HG03439 (cell line): ENCODE results near the gene CDH23.

Experiments used
- ATAC-seq: cut with Tn5 transposase; IDR thresholded peaks from one replicate; pipeline ENCODE4 v1.9.1; 2021; ENCODE audit warnings: mild to moderate bottlenecking, moderate library complexity; ENCODE audit not compliant: unreplicated experiment

The CDH23 gene

DNA sequence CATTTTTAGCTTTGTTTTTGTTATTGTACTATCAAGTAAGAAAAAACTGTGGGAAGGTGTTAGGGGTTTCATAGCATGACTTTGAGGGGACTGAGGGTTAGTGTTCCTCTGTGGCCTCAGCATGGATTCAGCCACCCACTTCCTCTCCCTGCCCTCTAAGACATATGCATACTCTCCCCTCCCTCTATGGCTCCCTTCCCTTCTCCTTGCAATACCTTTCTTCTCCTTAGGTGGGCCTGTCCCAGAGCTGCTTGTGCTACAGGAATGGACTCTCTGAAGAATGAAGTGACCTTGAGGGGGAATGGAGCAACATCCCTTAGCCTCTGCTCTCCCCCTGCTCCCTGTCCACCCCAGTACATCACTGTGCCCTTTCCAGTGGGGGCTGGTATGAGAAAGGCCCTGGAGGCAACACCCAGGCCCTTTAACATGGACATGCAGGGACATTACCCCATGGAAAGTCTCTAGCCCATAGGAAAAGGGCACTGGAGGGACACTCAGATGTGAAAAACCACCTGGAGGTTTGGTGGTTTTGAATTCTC is 22.4 kb downstream of the CDH23 start:
- no peak for ATAC-seq

DNA sequence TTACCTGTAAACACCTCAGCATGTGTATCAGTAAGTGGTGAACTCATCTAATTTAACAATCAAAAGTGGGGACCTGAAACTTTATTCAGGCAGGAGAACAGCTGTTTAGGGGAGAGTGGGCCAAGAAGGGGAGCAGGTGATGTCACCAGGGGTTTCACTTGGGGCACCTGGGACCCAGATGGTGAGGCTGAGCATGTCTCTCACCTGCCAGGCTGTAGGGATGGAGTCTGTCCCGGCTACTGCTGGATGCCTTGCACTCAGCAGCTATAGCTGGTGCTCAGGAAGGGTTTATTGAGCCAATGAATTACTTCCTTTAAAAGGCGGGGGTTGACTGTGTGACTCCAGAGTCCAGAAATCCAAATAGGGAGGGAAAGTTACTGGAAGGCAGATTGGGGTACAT is 23.0 kb downstream of the CDH23 start:
- ATAC-seq, result no peak

DNA sequence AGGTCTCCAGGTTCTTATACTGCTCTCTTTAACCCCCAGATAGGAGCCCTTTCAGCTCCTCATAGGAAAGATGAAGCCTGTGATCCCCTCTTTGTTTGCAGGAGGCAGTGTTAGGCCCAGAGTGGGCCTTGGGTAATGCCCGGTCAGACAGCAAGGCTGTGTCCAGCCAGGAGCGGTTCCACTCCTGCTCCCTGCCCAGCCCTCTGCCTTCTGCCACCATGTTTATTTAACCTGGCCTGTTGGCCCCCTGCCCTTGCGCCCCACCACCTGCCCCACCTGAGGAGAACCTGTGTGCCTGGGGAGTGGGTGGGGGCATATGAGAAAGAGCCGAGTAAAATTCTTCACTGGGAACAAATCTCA is 24.3 kb downstream of the CDH23 start:
- no peak for ATAC-seq

DNA sequence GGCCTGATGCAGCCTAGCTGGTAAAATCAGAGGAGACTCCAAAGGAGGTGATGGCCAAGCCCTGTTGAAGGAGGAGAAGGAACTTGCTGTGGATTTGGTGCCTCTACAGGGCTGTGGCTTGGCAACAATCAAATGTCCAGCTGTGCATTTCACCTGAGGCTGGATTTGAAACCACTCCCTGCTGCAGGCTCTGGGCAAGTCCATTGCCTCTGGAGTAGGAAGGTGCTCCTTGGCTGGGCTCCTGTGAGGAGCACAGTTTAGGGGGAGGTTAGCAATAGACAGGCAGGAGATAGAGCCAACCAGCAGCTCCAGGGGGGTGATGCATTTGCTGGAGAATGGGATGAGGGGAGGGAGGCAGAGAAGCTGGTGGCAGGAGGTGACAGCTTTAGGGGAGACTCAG is 26.5 kb downstream of the CDH23 start:
- no peak for ATAC-seq

DNA sequence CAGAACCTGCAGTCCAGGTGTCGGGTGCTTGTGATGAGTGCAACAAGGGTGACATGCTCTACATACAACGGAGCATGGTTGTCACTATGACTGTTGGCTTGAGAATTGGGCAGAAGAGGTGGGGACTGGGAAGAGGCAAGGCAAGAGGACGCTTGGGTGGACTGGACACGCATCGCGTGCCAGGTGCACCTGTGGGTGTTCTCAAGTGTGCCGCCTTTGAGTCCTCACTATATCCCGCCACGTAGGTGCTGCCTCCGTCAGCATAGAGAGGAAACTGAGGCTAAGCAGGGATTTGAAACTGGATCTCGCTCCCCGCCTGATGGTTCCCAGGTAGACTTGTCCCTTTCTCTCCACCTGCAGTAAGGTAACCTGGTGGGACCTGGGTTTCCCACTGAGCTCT is 27.2 kb downstream of the CDH23 start:
- ATAC-seq, result no peak

DNA sequence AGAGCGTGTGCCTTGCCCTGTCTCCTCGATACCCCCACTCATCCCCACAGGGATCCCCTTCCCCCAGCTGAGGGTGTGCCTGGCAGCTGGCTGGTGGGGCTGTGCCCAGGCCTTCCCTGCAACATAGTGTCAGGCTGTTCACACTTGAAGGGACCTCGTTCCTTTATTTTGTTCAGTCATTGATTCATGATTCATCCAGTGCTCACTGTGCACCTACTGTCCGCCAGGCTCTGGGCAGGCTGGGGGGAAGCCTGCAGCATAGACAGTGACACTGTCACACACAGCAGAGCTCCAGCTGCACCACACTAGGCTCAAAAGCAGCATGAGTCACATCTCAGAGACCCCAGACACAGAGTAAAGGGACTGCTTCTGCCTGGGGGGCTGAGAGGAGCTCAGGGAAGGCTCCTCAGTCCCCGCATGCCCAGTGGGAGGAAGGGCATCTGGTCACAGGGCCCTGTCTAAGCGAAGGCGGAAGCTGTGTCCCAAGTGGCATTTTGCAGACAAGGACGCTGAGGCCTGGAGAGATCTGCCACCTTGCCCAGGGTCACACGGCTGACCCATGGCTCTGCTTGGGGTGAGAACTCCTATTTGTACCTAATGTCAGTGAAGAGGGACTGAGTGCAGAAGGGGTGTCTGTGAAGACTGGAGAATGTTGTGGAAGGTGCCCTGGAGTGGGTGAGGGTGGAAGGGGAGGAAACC is 27.9 kb downstream of the CDH23 start:
- ATAC-seq, result no peak

DNA sequence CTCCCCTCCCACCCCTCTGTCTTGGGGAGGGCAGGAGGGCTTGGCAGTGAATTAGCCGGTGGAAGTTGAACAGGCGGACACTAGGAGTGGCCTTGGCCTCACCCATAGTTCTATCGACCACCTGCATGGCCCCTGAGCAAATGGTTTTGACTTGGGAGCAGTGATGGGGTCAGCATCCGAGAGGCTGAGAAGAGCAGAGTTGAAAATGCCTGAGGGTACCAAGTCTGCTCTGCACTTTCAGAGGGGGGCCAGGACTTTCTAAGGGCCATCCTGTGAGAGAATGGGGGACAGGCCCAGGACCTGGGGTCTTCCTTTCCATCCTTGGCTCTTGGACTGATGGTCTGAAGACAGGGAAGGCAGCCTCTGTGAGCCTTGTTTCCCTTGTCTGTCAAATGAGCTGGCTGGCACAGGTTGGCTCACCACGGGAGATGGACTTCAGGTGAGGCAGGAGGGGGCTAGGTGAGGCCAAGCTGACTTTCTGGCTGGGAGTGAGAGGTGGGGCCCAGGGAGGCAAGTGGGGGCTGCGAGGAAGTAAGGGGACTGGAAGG is 29.4 kb downstream of the CDH23 start:
- ATAC-seq, result no peak

DNA sequence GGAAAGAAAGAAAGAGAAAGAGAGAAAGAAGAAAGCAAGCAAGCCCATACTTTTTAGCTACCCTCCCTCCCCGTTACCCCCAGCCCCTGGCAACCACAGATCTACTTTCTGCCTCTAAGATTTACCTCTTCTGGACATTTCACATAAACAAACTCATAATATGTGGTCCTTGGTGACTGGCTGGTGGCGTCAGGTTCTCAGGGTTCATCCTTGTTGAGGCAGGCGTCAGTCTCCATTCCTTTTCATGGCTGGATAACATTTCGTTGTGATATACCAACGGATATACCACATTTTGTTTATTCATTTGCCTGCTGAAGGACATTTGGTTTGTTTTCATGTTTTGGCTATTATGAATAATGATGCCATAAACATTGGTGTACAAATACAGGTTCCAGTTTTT is 30.5 kb downstream of the CDH23 start:
- no peak for ATAC-seq

DNA sequence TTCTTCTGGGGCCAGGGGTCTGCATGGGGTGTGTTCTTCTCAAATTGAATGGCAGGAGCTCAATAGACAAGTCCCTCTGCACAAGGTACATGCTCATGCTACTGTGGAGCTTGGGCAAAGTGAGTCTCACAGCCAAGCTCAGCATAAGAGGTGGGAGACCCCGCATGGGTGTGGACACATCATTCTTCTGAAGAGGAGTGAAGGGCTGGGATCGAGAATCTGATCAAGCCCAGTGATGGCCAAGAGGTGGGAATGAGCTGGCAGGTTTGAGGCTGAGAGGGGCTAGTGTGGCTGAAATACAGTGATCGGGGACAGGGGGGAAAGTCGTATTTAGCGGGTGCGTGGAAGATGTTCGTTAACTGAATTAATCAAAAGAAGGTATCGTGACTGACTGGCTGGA is 32.6 kb downstream of the CDH23 start:
- ATAC-seq, result no peak

DNA sequence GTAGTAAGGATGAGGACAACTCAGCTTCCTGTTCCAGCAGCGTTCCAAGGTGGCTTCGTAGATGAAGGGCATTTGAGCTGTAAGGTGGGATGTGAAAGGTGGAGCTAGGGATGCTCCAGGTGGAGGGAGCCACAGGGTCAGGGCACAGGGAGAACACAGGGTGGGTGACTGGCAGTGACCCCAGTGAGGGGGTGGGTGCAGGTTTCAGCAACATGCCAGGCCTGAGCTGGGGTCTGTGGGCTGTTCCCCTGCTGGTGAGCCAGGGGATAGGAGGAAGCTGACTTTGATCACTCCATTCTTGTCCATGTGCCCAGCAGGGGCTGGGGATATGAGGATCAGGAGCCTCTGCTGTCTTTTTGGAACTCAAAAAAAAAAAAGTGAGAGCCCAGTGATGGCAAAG is 33.2 kb downstream of the CDH23 start:
- ATAC-seq, result no peak

DNA sequence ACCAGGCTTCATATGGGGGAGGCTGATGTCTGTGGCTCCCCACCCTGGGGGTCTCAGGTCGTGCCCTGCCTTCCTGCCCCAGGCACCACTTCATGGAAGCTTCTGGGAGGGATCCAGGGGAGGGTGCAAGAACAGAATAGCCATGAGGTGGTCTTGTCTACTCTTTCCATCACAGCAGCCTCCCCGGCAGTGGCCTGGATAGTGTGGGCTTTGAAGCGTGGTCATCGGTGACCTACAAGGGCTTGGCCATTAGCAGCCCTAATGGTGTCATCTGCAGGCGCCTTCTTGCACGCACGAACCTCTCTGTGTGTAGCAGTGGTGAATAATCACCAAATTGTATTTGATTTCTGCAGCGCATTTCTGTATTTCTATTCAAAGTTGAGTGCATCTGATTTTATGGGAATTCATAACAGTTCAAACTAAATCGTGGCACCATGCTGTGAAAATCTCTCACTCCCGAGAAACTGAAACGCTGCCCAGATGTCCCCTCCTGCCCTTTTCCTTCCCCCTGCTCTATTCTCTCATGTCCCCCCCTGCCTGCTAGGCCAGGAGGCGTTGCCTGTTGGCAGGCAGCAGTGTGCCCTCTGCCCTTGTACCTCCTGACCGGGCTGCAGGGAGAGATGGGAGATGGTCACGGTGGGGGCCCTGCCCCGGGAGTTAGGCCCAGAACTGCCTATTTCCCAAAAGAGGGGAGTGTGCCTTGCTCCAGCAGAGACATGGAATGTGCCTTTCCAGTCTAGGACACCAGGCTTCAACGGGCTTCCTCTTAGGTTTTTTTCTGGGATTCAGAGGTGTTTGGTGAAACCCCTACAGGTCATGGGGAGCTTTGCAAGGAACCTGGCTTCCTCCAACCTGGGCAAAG is 34.8 kb downstream of the CDH23 start:
- ATAC-seq, result no peak

DNA sequence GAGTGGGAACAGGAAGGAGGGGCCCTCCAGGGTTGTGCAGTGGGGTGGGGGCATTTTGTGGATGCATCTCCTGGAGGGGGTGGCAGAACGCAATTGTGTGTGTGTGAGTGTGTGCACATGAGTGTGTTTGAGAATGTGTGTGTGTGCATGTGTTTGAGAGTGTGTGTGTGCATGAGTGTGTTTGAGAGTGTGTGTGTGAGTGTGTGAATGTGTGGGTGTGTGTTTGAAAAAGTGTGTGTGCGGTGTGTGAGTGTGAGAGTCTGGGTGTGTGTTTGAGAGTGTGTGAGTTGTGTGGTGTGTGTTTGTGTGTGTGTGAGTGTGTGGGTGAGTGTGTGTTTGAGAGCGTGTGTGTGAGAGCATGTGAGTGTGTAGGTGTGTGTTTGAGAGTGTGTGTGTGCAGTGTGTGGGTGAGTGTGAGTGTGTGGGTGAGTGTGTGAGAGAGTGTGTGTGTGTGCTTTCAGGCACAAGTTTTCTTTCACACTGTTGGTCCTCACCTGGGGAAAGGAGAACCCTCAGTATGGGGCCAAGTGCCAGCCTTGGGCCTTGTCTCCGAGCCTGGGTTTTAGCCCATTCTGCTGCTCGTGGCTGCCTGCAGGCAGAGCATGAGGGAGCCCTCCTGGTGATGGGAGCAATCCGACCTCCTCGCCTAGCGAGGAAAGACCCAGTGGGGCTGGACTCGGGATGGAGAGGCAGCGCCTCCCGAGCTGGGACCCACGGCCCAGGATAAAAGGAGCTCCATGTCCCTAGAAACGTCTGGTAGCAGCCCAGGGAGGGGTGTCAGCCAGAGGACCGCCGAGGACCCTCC is 35.6 kb downstream of the CDH23 start:
- no peak for ATAC-seq

DNA sequence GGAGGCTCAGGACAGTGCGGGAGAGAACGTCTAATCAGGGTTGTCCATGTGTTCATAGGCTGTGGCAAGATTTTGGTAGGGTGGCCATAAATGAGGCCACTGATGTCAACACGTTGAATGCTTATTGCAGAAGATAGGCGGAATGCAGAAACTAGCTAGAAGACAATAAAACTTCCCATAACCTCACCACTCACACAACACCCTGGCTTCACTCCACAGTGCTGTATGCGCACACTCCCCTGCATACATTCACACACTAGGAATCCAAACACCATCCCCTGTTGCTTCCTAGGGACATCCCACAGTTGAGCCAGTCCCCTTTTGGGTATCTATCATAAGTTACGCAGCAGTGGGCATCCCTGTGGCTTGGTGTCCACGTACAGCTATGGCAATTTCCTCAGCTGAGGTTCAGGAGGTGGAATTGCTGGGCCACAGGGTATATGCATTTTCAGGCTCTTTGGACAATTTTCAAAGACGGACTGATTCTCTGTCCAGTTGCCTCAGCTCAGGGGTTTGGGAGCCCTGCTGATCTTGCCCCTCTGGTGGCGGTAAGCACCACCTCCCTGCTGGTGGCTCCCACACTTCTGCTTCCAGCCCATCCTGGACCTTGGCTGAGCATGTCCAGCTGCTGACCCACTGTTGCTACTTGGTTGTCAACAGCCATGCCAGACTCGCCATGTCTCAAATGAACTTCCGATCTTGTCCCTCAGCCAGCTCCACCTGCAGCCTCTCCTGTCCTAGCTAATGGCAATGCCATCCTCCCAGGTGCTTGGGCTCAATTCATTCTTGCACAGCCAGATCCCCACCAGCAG is 36.4 kb downstream of the CDH23 start:
- no peak for ATAC-seq

DNA sequence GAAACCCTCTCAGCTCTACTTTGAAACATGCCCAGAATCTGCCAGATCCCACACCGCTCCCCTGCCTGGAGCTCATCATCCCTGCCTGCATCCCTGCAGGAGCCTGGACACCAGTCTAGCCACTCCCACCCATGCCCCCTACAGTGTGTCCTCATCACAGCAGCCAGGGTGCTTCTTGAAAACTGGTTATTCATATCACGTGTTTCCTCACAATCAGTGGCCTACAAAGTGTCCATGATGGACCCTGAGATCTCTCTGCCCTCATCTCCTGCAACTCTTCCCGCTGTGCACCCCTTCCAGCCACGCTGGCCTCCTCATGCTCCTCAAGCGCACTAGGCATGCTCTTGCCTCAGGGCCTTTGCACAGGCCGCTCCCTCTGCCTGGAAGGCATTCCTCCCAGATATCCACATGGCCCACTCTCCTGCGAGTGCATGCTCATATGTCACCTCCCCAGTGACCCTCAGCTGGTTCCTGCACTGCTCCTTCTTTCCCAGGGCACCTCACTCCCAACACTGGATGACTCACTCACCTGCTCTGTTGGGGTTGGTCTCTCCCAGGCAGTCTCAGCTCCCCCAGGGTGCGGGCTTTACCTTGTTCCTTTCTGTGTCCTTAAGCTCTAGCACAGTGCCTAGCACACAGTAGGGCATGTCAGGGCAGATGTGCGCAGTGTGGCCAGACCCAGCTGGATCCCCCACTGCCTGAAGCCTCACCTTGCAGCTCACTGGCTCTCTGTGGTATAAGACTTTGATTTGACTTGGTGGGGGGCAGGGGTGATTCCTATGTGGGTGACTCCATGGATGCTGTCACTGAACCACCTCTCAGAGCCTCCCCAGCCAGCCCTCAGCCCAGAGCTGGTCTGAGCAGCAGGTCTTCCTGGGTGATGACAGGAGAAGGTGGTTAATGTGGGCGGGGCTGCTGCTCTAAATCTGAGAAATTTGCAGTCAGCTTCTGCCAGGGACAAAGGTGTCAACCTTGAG is 37.3 kb downstream of the CDH23 start:
- ATAC-seq, result no peak

DNA sequence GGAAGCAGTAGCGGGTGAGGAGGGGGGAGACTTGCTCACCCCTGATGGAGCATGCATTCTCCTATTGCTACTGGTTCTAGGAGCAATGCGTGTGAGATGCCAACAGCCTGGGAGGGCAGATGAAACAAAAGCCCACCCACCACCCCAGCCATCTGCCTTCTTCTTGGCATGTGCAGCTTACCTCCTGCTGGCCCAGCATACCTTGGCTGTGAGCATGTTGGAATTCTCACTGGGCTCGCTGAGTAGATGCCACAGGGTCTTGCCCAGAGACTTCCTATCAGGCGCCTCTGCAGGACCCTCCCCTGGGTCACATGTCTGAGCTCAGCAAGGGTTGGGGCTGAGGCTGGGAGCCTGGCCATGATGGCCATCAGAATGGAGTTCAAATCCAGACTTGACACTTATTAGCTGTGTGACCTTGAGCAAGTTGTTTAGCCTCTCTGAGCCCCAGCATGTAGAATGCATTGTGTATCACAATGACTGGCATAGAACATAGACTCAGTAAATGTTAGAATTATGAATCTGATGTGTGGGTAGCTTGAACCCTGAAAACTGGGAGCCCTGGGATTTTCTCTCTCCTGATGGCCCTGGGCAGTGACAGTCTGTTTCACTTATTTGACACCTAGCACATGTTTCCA is 38.2 kb downstream of the CDH23 start:
- no peak for ATAC-seq

DNA sequence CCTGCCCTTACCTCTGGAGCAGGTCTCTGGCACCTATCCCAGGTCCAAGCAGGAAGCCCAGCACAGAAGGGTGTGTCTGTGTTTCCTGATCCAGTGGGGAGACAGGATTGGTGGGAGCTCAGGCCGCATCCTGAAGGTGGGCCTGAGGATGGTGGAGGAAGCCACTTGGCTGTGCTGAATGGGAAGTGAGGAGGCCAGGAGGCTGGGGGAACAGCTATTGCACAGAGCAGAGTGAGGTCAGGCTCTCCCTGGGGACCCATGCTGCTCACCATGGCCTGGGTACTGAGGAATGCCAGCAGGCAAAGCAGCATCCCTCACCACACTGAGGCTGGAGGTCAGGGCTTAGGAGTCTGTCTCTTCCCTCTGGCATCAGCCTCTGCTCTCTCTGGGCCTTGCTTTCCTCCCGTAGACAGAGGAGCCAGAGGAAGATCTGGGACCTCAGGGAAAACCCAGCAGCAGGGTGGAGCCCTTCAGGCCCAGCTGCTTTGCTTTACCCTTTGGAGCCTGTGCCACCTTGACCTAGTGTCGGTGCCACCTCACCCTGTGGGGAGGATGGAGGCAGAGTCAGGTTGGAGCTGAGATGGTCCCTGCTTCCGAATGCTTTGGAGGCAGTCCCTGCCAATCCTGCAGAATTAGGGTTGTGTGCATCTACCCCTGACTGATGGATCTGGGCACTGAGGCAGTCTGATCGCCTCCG is 39.0 kb downstream of the CDH23 start:
- no peak for ATAC-seq

DNA sequence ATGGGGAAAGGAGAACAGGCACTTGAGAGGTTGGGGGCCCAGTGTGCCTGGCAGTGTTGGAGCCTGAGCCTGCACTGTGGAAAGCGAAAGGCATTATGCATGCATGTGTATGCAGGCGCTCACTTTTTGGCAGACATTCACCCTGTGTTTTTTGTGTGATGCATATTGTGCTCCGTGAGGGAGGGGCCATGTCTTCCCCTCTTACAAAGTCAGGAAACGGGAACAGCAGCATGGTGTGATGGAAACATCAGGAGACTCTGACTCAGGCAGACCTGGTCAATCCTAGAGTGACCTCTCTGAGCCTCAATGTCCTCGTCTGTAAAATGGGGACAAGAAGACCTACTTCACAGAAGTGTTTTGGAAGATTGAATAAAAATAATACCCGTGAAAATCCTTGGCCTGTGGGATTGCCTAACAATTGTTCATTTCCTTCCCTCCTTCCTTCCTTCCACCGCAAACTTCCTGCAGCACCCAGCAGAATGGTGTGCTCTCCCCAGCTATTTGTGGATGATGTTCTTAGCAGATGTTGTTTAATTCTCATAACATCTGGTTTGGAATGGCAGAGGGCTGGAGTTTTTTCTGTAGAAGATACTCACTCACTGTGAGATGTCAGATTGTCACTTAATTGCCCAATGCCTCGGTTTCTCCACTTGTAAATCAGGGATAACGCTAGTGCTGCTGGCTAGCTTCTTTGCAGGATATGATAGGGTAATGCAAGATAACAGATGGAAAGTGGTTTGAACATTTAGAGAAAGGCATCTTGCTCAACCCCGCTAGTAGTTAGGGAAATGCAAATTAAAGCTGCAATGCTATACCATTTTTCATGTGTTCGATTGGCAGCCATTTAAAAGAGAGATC is 39.8 kb downstream of the CDH23 start:
- no peak for ATAC-seq
